Heart left ventricle (tissue), 13 donors: Measurements from ENCODE around the gene SEC14L5.

ENCODE experiments used
- CTCF ChIP-seq, 12 donors: fragments of 200-600 bp; sonication (generic) in 4 of 12; IDR thresholded peaks; one replicate each; pipeline versions ENCODE4 v1.5.0 to v1.8.0; 2018 to 2022; ENCODE audit warnings: antibody characterized with exemption in 12 of 12, mild to moderate bottlenecking in 5 of 12
- POLR2A ChIP-seq, 2 donors: fragments of 450-650 bp; IDR thresholded peaks; one replicate each; pipeline ENCODE4 v1.6.1; 2017; ENCODE audit warnings: antibody characterized with exemption in 2 of 2, mild to moderate bottlenecking in 2 of 2, moderate library complexity in 2 of 2
- donor health status: ischemic (EF 13 %, LVEDD 7.1; RV severe dilation, severe dysfunction).
- donor health status: DM: no; HTN: yes; CAD: no.
- donor health status: DM: no; HTN: no; CAD: no.
- donor health status: ischemic (EF 25% LVEDD 6.9; RV normal size, moderate dysfunction).
- donor health status: ischemic (EF 25% LVEDD 5.7; RV mildly dilated, moderate dysfunction).
- donor health status: ischemic (EF 35%, LVEDD 5.7; RV mildly dilated, moderate dysfunction).
- donor health status: nonischemic (EF 11% LVEDD 7.7; RV severe dilation, severe dysfunction).
- donor health status: DM: yes; HTN: yes; CAD: no.
- donor health status: PGD.
- donor health status: ischemic (EF 29% LVEDD 5.4; RV normal size, mild dysfunction).
- donor health status: nonischemic (EF 23%, LVEDD 6.1; RV moderate dilation, normal function).

- no peak for TF ChIP-seq CTCF (IDR thresholded peaks at IDR 0.05)
- TF ChIP-seq POLR2A (IDR thresholded peaks at IDR 0.05) = no peak
Measured at GRCh38 chr16:4991754-4992153, 33.6 kb downstream of the SEC14L5 start.
